PC-3 (cell line): ENCODE results near the gene CFAP44. TPM values are rescaled to one million over a fixed set of nuclear protein-coding genes. Genes with fewer than 3 reads are reported as not detected.

ENCODE experiments used
- ATAC-seq: fragments of 200-7000 bp; cut with Tn5 transposase; 2 replicates; pipeline ENCODE4 v1.9.1; 2020; ENCODE audit warnings: mild to moderate bottlenecking, moderate library complexity
- BruUV-seq: library from RNA; stranded (reverse); fragments of 400-500 nt; replicated peaks from 2 replicates; lab custom pipeline; 2021; lab: Mats Ljungman, UMichigan
- CTCF ChIA-PET: fragments of 300-600 bp; sonication (Branson Sonifier 250); formaldehyde crosslinking; loops from one replicate; lab custom pipeline; 2022; ENCODE audit warnings: antibody characterized with exemption; lab: Charles Lee
- POLR2A ChIA-PET: fragments of 300-600 bp; sonication (Branson Sonifier 250); formaldehyde crosslinking; loops from one replicate; lab custom pipeline; 2022; ENCODE audit warnings: antibody characterized with exemption; ENCODE audit not compliant: unreplicated experiment; lab: Charles Lee
- DNase-seq: peaks from one replicate; pipeline ENCODE4 v3.0.0-alpha.2; 2015
- H2AFZ ChIP-seq: fragments of 300-600 bp; sonication (generic); 2 replicates; pipeline ENCODE4 v1.6.0; 2016; ENCODE audit warnings: antibody characterized with exemption, low read length
- H3F3A ChIP-seq: fragments of 300-600 bp; sonication (generic); one replicate; pipeline ENCODE4 v1.6.0; 2017; ENCODE audit warnings: antibody characterized with exemption, low read length, control low read depth, mild to moderate bottlenecking; ENCODE audit not compliant: unreplicated experiment
- H3K27ac ChIP-seq: fragments of 300-600 bp; sonication (generic); 2 replicates; pipeline ENCODE4 v1.5.1; 2016; ENCODE audit warnings: mild to moderate bottlenecking, low read length
- H3K27me3 ChIP-seq: fragments of 300-600 bp; sonication (generic); 2 replicates; pipeline ENCODE4 v1.6.1; 2016; ENCODE audit warnings: low read length, mixed read lengths
- H3K36me3 ChIP-seq: fragments of 300-600 bp; sonication (generic); 2 replicates; pipeline ENCODE4 v1.6.1; 2016; ENCODE audit warnings: low read depth, mixed run types, low read length, mixed read lengths
- H3K4me1 ChIP-seq: fragments of 300-600 bp; sonication (generic); 2 replicates; pipeline ENCODE4 v1.5.1; 2016; ENCODE audit warnings: low read length; ENCODE audit not compliant: insufficient read depth
- H3K4me2 ChIP-seq: fragments of 300-600 bp; sonication (generic); 2 replicates; pipeline ENCODE4 v1.6.0; 2016; ENCODE audit warnings: low read length
- H3K4me3 ChIP-seq: fragments of 300-600 bp; sonication (generic); 2 replicates; pipeline ENCODE4 v1.5.1; 2016; ENCODE audit warnings: mild to moderate bottlenecking, low read length, mixed read lengths
- H3K79me2 ChIP-seq: fragments of 300-600 bp; sonication (generic); 2 replicates; pipeline ENCODE4 v1.6.1; 2017; ENCODE audit warnings: low read length, mixed read lengths
- H3K9ac ChIP-seq: fragments of 300-600 bp; sonication (generic); 2 replicates; pipeline ENCODE4 v1.6.0; 2016; ENCODE audit warnings: mild to moderate bottlenecking, low read length
- H3K9me2 ChIP-seq: fragments of 300-600 bp; sonication (generic); replicated peaks from 2 replicates; pipeline ENCODE4 v1.6.1; 2016; ENCODE audit warnings: mixed run types, low read length, mixed read lengths
- H3K9me3 ChIP-seq: fragments of 300-600 bp; sonication (generic); 2 replicates; pipeline ENCODE4 v1.6.1; 2016; ENCODE audit warnings: low read length, mixed read lengths
- H4K20me1 ChIP-seq: fragments of 300-600 bp; sonication (generic); 2 replicates; pipeline ENCODE4 v1.6.1; 2016; ENCODE audit warnings: low read length, mixed read lengths
- EZH2 ChIP-seq: fragments of 300-600 bp; sonication (generic); IDR thresholded peaks from one replicate; pipeline ENCODE4 v1.6.1; 2017; ENCODE audit warnings: antibody characterized with exemption, mild to moderate bottlenecking, low read length; ENCODE audit not compliant: unreplicated experiment
- EZH2phosphoT487 ChIP-seq: fragments of 300-600 bp; sonication (generic); IDR thresholded peaks from 2 replicates; pipeline ENCODE4 v1.6.1; 2018; ENCODE audit warnings: mild to moderate bottlenecking, antibody characterized with exemption, low read length, borderline replicate concordance
- intact Hi-C: fragments of 100-400 bp; cut with micrococcal nuclease; formaldehyde crosslinking; loops from 2 replicates; pipeline ENCODE4 v1.9.0; 2023
- microRNA-seq: library from miRNA; unstranded; fragments of <30 nt; microRNA quantifications from one replicate; pipeline ENCODE4 v1.1.0, GENCODE V29; 2020; ENCODE audit not compliant: unreplicated experiment
- total RNA-seq: library from RNA; depleted of rRNA; stranded (reverse); fragments of >200 nt; gene quantifications from 2 replicates; pipeline ENCODE4 v1.2.3, GENCODE V29; 2014; rRNA removed
- TF ChIP-seq, protein P1 (sequence below): fragments of 300-600 bp; sonication (generic); conservative IDR thresholded peaks from 2 replicates; pipeline ENCODE4 v1.5.1; 2017; ENCODE audit warnings: antibody characterized with exemption, low read depth, mild to moderate bottlenecking, low read length

Gene CFAP44
- total RNA-seq, 1 experiment from 2014 or later = 9.0 TPM

DNA sequence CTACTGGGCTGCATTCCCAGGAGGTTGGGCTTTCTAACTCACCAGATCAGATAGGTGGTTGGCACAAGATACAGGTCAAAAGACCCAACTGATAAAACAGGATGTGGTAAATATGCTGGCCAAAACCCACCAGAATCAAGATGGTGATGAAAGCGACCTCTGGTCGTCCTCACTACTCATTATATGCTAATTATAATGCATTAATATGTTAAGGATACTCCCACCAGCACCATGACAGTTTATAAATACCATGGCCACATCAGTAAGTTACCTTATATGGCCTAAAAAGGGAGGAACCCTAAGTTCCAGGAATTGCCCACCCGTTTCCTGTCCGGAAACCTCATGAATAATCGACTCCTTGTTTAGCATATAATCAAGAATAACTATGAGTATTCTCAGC lies 31.6 kb downstream of the CFAP44 start:
- no peaks in the 10 kb centered on the region for H3K79me2 ChIP-seq

GRCh38 chr3:113405180-113405579 lies 36.1 kb downstream of the CFAP44 start:
- H3K9me3 ChIP-seq = no peaks in the 10 kb centered on the region
- DNase-seq = peak; percentile 32
- H3F3A ChIP-seq = no peaks in the 10 kb centered on the region
- POLR2A ChIA-PET = no interaction called here
- H3K27me3 ChIP-seq = no peaks in the 10 kb centered on the region
- H3K79me2 ChIP-seq = no peaks in the 10 kb centered on the region
- H3K4me1 ChIP-seq = no peaks in the 10 kb centered on the region
- CTCF ChIA-PET = no interaction called here
- no peaks in the 10 kb centered on the region for H3K9me2 ChIP-seq
- no TSS peak for BruUV-seq
- no peak overlapping the region for H3K9ac ChIP-seq
- intact Hi-C loops = no loop called here
- no peak for TF ChIP-seq EZH2
- TF ChIP-seq, protein P1, sequence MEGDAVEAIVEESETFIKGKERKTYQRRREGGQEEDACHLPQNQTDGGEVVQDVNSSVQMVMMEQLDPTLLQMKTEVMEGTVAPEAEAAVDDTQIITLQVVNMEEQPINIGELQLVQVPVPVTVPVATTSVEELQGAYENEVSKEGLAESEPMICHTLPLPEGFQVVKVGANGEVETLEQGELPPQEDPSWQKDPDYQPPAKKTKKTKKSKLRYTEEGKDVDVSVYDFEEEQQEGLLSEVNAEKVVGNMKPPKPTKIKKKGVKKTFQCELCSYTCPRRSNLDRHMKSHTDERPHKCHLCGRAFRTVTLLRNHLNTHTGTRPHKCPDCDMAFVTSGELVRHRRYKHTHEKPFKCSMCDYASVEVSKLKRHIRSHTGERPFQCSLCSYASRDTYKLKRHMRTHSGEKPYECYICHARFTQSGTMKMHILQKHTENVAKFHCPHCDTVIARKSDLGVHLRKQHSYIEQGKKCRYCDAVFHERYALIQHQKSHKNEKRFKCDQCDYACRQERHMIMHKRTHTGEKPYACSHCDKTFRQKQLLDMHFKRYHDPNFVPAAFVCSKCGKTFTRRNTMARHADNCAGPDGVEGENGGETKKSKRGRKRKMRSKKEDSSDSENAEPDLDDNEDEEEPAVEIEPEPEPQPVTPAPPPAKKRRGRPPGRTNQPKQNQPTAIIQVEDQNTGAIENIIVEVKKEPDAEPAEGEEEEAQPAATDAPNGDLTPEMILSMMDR = no peak
- TF ChIP-seq EZH2phosphoT487 = no peak
- no peak overlapping the region for H3K27ac ChIP-seq
- H3K4me2 ChIP-seq = no peak overlapping the region
- no peak overlapping the region for H2AFZ ChIP-seq
- H3K36me3 ChIP-seq = peaks cover 2% of the 10 kb centered on the region; the same call in 1 of the 2 replicates
- no peak overlapping the region for H3K4me3 ChIP-seq
- H4K20me1 ChIP-seq = no peaks in the 10 kb centered on the region
- peak; percentile 61 for ATAC-seq

More for the DNA sequence above, 31.6 kb downstream of the CFAP44 start:
- H3F3A ChIP-seq = no peaks in the 10 kb centered on the region
- H3K27me3 ChIP-seq = no peaks in the 10 kb centered on the region
- POLR2A ChIA-PET = no interaction called here
- H3K4me3 ChIP-seq = no peak overlapping the region
- DNase-seq = no peak
- H3K4me2 ChIP-seq = no peak overlapping the region
- H3K9me2 ChIP-seq = no peaks in the 10 kb centered on the region
- H3K36me3 ChIP-seq = no peaks in the 10 kb centered on the region; the same call in 1 of the 2 replicates
- TF ChIP-seq EZH2 = no peak
- TF ChIP-seq, protein P1 = no peak
- TF ChIP-seq EZH2phosphoT487 = no peak
- H4K20me1 ChIP-seq = no peaks in the 10 kb centered on the region
- no peak overlapping the region for H2AFZ ChIP-seq
- intact Hi-C loops = no loop called here
- no peak overlapping the region for H3K9ac ChIP-seq
- CTCF ChIA-PET = no interaction called here
- BruUV-seq = no TSS peak
- no peak overlapping the region for H3K27ac ChIP-seq
- H3K4me1 ChIP-seq = no peaks in the 10 kb centered on the region
- no peaks in the 10 kb centered on the region for H3K9me3 ChIP-seq
- no peak for ATAC-seq

GRCh38 chr3:113404637-113405036 lies 36.7 kb downstream of the CFAP44 start:
- H3K79me2 ChIP-seq = no peaks in the 10 kb centered on the region
- ChIA-PET CTCF (no interaction called here), POLR2A (no interaction called here)
- no peaks in the 10 kb centered on the region for H3K4me1 ChIP-seq
- H4K20me1 ChIP-seq = no peaks in the 10 kb centered on the region
- H3K9ac ChIP-seq = no peak overlapping the region
- H3K9me3 ChIP-seq = no peaks in the 10 kb centered on the region
- DNase-seq (no peak), ATAC-seq (no peak)
- H3K4me3 ChIP-seq = no peak overlapping the region
- peaks cover 2% of the 10 kb centered on the region; the same call in 1 of the 2 replicates for H3K36me3 ChIP-seq
- no peak overlapping the region for H3K27ac ChIP-seq
- H3K4me2 ChIP-seq = no peak overlapping the region
- H3K27me3 ChIP-seq = no peaks in the 10 kb centered on the region
- H3F3A ChIP-seq = no peaks in the 10 kb centered on the region
- no peaks in the 10 kb centered on the region for H3K9me2 ChIP-seq
- no peak overlapping the region for H2AFZ ChIP-seq
- intact Hi-C loops = no loop called here
- TF ChIP-seq EZH2 = no peak
- TF ChIP-seq EZH2phosphoT487 = no peak
- TF ChIP-seq, protein P1 = no peak
- no TSS peak for BruUV-seq

Small RNA genes lying within 50 kb of the gene (microRNA-seq; reads per million reads assigned to microRNA genes)
- gene MIR8076 = not detected

Other genes with a start within 250 kb of the CFAP44 start
- gene BOC, start 229.9 kb downstream of the CFAP44 start, total RNA-seq = 4.4 and 7.3 TPM in 2 replicates
- gene SPICE1, start 73.7 kb upstream of the CFAP44 start, total RNA-seq = 9.0 and 18.5 TPM in 2 replicates
- 14.1 and 18.4 TPM in 2 replicates for gene SIDT1, start 91.1 kb upstream of the CFAP44 start, total RNA-seq